H1 (cell line): Measurements from ENCODE around the gene MYH7B. TPM values are rescaled to one million over a fixed set of nuclear protein-coding genes. Genes with fewer than 3 reads are reported as not detected.

Experiments used
- CTCF ChIA-PET: fragments of 300-600 bp; sonication (Branson Sonifier 250); formaldehyde crosslinking; loops from one replicate; lab custom pipeline; 2021; ENCODE audit not compliant: partially characterized antibody; lab: Charles Lee
- POLR2A ChIA-PET: fragments of 300-600 bp; sonication (Branson Sonifier 250); formaldehyde crosslinking; loops from one replicate; lab custom pipeline; 2021; ENCODE audit warnings: inconsistent platforms; ENCODE audit not compliant: partially characterized antibody; lab: Charles Lee
- DNase-seq, 2 experiments: peaks; one replicate each; pipeline versions ENCODE4 v3.0.0 to v3.0.0-alpha.2; 2010 to 2022; ENCODE audit warnings: low spot score in 2 of 2, low read depth in 1 of 2, mixed read lengths in 1 of 2
- FAIRE-seq: peaks from 2 replicates; lab custom pipeline; 2011; peaks lifted over from hg19 to GRCh38; lab: Jason Lieb, UNC
- H2AFZ ChIP-seq: 2 replicates; pipeline ENCODE4 v1.8.1; 2012; ENCODE audit warnings: low read length, inconsistent platforms
- H2AK5ac ChIP-seq: 2 replicates; pipeline ENCODE4 v1.6.1; 2013; ENCODE audit warnings: low read depth, low read length
- H2BK120ac ChIP-seq: replicated peaks from 2 replicates; pipeline ENCODE3; 2013; ENCODE audit warnings: low read depth, low read length, inconsistent platforms
- H2BK12ac ChIP-seq: 2 replicates; pipeline ENCODE4 v1.6.1; 2013; ENCODE audit warnings: low read depth, low read length
- H2BK15ac ChIP-seq: 2 replicates; pipeline ENCODE4 v1.6.1; 2013; ENCODE audit warnings: low read length
- H2BK20ac ChIP-seq: 2 replicates; pipeline ENCODE4 v1.6.1; 2013; ENCODE audit warnings: low read length
- H2BK5ac ChIP-seq: 2 replicates; pipeline ENCODE4 v1.6.1; 2013; ENCODE audit warnings: low read depth, low read length
- H3K14ac ChIP-seq: 2 replicates; pipeline ENCODE4 v1.6.1; 2013; ENCODE audit warnings: inconsistent platforms; ENCODE audit not compliant: insufficient read length
- H3K18ac ChIP-seq: 2 replicates; pipeline ENCODE4 v1.6.1; 2013; ENCODE audit warnings: low read length; ENCODE audit errors: extremely low read depth
- H3K23ac ChIP-seq: 2 replicates; pipeline ENCODE4 v1.6.1; 2013; ENCODE audit warnings: inconsistent platforms; ENCODE audit not compliant: insufficient read length
- H3K23me2 ChIP-seq: 2 replicates; pipeline ENCODE4 v1.6.1; 2013; ENCODE audit warnings: low read depth, low read length
- H3K27ac ChIP-seq: 2 replicates; pipeline ENCODE4 v1.6.1; 2011; ENCODE audit warnings: low read depth, low read length, inconsistent platforms
- H3K27me3 ChIP-seq, 4 experiments: replicated peaks in 1 of 4; 1 replicate in 1 of 4; 2 replicates in 3 of 4; pipeline versions ENCODE4 v1.6.1 to v1.8.1; 2011 to 2013; ENCODE audit warnings: low read length in 3 of 4, mild to moderate bottlenecking in 3 of 4, inconsistent platforms in 2 of 4, mixed read lengths in 2 of 4, moderate library complexity in 1 of 4; ENCODE audit not compliant: control insufficient read depth in 3 of 4, insufficient read depth in 3 of 4; ENCODE audit errors: extremely low read depth in 1 of 4
- H3K36me3 ChIP-seq, 4 experiments: 2 replicates each; pipeline versions ENCODE4 v1.6.1 to v1.8.1; 2011 to 2013; ENCODE audit warnings: mild to moderate bottlenecking in 4 of 4, low read length in 3 of 4, moderate library complexity in 2 of 4, control low read depth in 1 of 4, inconsistent platforms in 1 of 4; ENCODE audit not compliant: insufficient read depth in 4 of 4, control insufficient read depth in 2 of 4
- H3K4ac ChIP-seq: replicated peaks from 2 replicates; pipeline ENCODE3; 2013; ENCODE audit warnings: low read length, low read depth, mixed read lengths, inconsistent platforms; ENCODE audit not compliant: insufficient read length
- H3K4me1 ChIP-seq, 4 experiments: replicated peaks in 1 of 4; 1 replicate in 1 of 4; 2 replicates in 3 of 4; pipeline versions ENCODE4 v1.6.1 to v1.8.1; 2011 to 2013; ENCODE audit warnings: low read length in 3 of 4, inconsistent platforms in 2 of 4, mixed read lengths in 1 of 4; ENCODE audit not compliant: insufficient read depth in 4 of 4, control insufficient read depth in 3 of 4
- H3K4me2 ChIP-seq, 2 experiments: 2 replicates each; pipeline versions ENCODE4 v1.6.1 to v1.8.1; 2011 to 2013; ENCODE audit warnings: low read depth in 2 of 2, low read length in 2 of 2, control low read depth in 1 of 2, inconsistent platforms in 1 of 2, mild to moderate bottlenecking in 1 of 2; ENCODE audit not compliant: insufficient read depth in 1 of 2
- H3K4me3 ChIP-seq, 4 experiments: fragments of 200-600, 300-600 bp in 1 of 4; sonication (generic), shearing (Covaris generic), sonication (Bioruptor Twin) in 1 of 4; 2 replicates each; pipeline versions ENCODE4 v1.5.1 to v1.8.1; 2011 to 2016; ENCODE audit warnings: low read length in 4 of 4, low read depth in 3 of 4, control low read depth in 2 of 4, inconsistent platforms in 2 of 4, mild to moderate bottlenecking in 2 of 4, mixed read lengths in 1 of 4, moderate library complexity in 1 of 4; ENCODE audit not compliant: insufficient read depth in 2 of 4; ENCODE audit errors: extremely low read depth in 1 of 4
- H3K56ac ChIP-seq: replicated peaks from 2 replicates; pipeline ENCODE3; 2013; ENCODE audit warnings: low read depth, mild to moderate bottlenecking, mixed read lengths, low read length, inconsistent platforms; ENCODE audit not compliant: insufficient read length
- H3K79me1 ChIP-seq: 2 replicates; pipeline ENCODE4 v1.6.1; 2013; ENCODE audit warnings: low read depth, low read length, control low read depth
- H3K79me2 ChIP-seq, 2 experiments: 2 replicates each; pipeline versions ENCODE4 v1.6.1 to v1.8.1; 2012 to 2013; ENCODE audit warnings: low read length in 2 of 2, mild to moderate bottlenecking in 2 of 2, inconsistent platforms in 1 of 2; ENCODE audit not compliant: insufficient read depth in 2 of 2, control insufficient read depth in 1 of 2
- H3K9ac ChIP-seq, 4 experiments: replicated peaks in 1 of 4; 1 replicate in 1 of 4; 2 replicates in 3 of 4; pipeline versions ENCODE4 v1.6.1 to v1.8.1; 2011 to 2013; ENCODE audit warnings: low read depth in 3 of 4, low read length in 3 of 4, control low read depth in 2 of 4, mild to moderate bottlenecking in 2 of 4, moderate library complexity in 2 of 4, inconsistent platforms in 1 of 4; ENCODE audit errors: extremely low read depth in 1 of 4
- H3K9me3 ChIP-seq, 2 experiments: 2 replicates each; pipeline versions ENCODE4 v1.6.1 to v1.8.1; 2012 to 2013; ENCODE audit warnings: mild to moderate bottlenecking in 2 of 2, moderate library complexity in 2 of 2, control low read depth in 1 of 2, inconsistent platforms in 1 of 2, low read depth in 1 of 2, low read length in 1 of 2, mixed read lengths in 1 of 2; ENCODE audit not compliant: insufficient read depth in 2 of 2
- H4K20me1 ChIP-seq, 2 experiments: replicated peaks in 1 of 2; 2 replicates each; pipeline versions ENCODE3 to v1.8.1; 2011 to 2013; ENCODE audit warnings: inconsistent platforms in 2 of 2, low read length in 2 of 2, mild to moderate bottlenecking in 1 of 2; ENCODE audit not compliant: insufficient read depth in 2 of 2, control insufficient read depth in 1 of 2
- H4K5ac ChIP-seq: 2 replicates; pipeline ENCODE4 v1.6.1; 2013; ENCODE audit warnings: low read length, low read depth, mixed read lengths, inconsistent platforms; ENCODE audit not compliant: insufficient read length
- H4K8ac ChIP-seq: 2 replicates; pipeline ENCODE4 v1.8.0; 2013; ENCODE audit warnings: mild to moderate bottlenecking, moderate library complexity, low read length, inconsistent platforms; ENCODE audit not compliant: insufficient read depth; ENCODE audit errors: extremely low read depth
- H4K91ac ChIP-seq: replicated peaks from 2 replicates; pipeline ENCODE3; 2013; ENCODE audit warnings: low read length, mixed read lengths, inconsistent platforms; ENCODE audit not compliant: insufficient read length
- KDM5A ChIP-seq: fragments of 200-600 bp; IDR thresholded peaks from 2 replicates; pipeline ENCODE4 v1.7.1; 2012; ENCODE audit warnings: mild to moderate bottlenecking, low read length, inconsistent platforms, mixed read lengths
- MAFK ChIP-seq: IDR thresholded peaks from 2 replicates; pipeline ENCODE4 v1.6.1; 2012; ENCODE audit warnings: low read depth, mild to moderate bottlenecking, improper control_type of control experiment, low read length
- NANOG ChIP-seq: IDR thresholded peaks from 2 replicates; pipeline ENCODE4 v1.6.1; 2011; ENCODE audit warnings: low read length, low read depth, mild to moderate bottlenecking, inconsistent platforms; ENCODE audit not compliant: insufficient read depth, poor library complexity, severe bottlenecking
- WGBS, 2 experiments: shearing (Covaris generic) in 1 of 2; methylation state at CpG; one replicate each; pipeline versions ENCODE4 v1.1.6 to v1.1.7; 2013 to 2015; ENCODE audit warnings: low lambda C conversion rate in 2 of 2, mixed read lengths in 2 of 2, inconsistent platforms in 1 of 2, low coverage in 1 of 2, missing lambda C conversion rate in 1 of 2; ENCODE audit not compliant: insufficient replicate concordance in 2 of 2, insufficient coverage in 1 of 2, insufficient read length in 1 of 2; ENCODE audit errors: extremely low coverage in 1 of 2, missing lambda C conversion rate in 1 of 2; 5-methylcytosine and 5-hydroxymethylcytosine counted together
- polyA plus RNA-seq, 7 experiments: library from polyadenylated mRNA; depleted of rRNA in 3 of 7; stranded (reverse) in 5 of 7; unstranded in 2 of 7; fragments of >200 nt in 5 of 7; fragments of 200-250 nt in 2 of 7; gene quantifications; 1 replicate in 5 of 7; 2 replicates in 1 of 7; 4 replicates in 1 of 7; pipeline versions ENCODE4 v1.2.1 to v1.2.3, GENCODE V29; 2011 to 2013; ENCODE audit warnings: missing spikeins in 2 of 7, mixed read lengths in 2 of 7
- total RNA-seq: library from RNA; stranded (reverse); fragmentation: NEBNext Ultra II Directional; extraction: Animal tissue kit (Norgen Biotek cat#: 25700); gene quantifications from 2 replicates; pipeline ENCODE4 v1.2.1, GENCODE V29; 2021

The MYH7B gene
- total and polyA plus RNA-seq, 2 of the 8 experiments (the other 6 are each of a cell fraction or from before 2014, with no cell fraction given): 0.15 to 0.30 TPM

GRCh38 chr20:34996243-34997028 lies 40.8 kb downstream of the MYH7B start:
- WGBS, 2 experiments: 94% methylated on average over 26 of the region's 26 CpGs; no CpG with 5 or more reads in 1 of the 2 experiments
- Histone ChIP-seq H3K79me1 (no peaks in the 10 kb centered on the region), H3K9ac (no peak overlapping the region), H4K91ac (no peak overlapping the region), H3K4me3 (no peak overlapping the region), H3K9me3 (no peaks in the 10 kb centered on the region), H3K14ac (no peak overlapping the region), H3K56ac (no peak overlapping the region), H4K8ac (no peak overlapping the region), H2BK120ac (no peak overlapping the region), H3K18ac (no peak overlapping the region), H4K20me1 (peaks cover 0 to 11% of the 10 kb centered on the region in 2 experiments), H2AK5ac (no peak overlapping the region), H3K4me1 (no peaks in the 10 kb centered on the region), H3K4ac (no peak overlapping the region), H3K27ac (no peak overlapping the region), H3K27me3 (no peaks in the 10 kb centered on the region), H3K79me2 (no peaks in the 10 kb centered on the region), H3K23me2 (no peaks in the 10 kb centered on the region; the same call in 1 of the 2 replicates), H2BK12ac (no peak overlapping the region), H3K4me2 (no peak overlapping the region), H2BK20ac (no peak overlapping the region), H3K23ac (no peak overlapping the region), H3K36me3 (peaks cover 2 to 16% (median 7%) of the 10 kb centered on the region in 4 experiments; a peak in 5 of 8 replicates), H2BK15ac (no peak overlapping the region), H4K5ac (no peak overlapping the region), H2BK5ac (no peak overlapping the region), H2AFZ (no peak overlapping the region)
- FAIRE-seq (no peak), DNase-seq (no peak)
- TF ChIP-seq NANOG: no peak
- TF ChIP-seq MAFK: no peak
- no peak for TF ChIP-seq KDM5A
- POLR2A ChIA-PET: interaction anchor here (0.6 to 1.4 kb wide), 5 partner anchors 8 to 41 kb away, joined by 3 read pairs; no protein-coding TSS in a partner anchor
- CTCF ChIA-PET: interaction anchor here (0.9 to 4.7 kb wide), 5 partner anchors 12 to 121 kb away, joined by 4 to 64 read pairs (median 16); partner anchors contain the start of genes ACSS2 and GGT7
